ENCODE results near the gene NOS1AP. TPM values are rescaled to one million over a fixed set of nuclear protein-coding genes. Genes with fewer than 3 reads are reported as not detected.

NOS1AP gene
- total and polyA plus RNA-seq, 12 donors: 0.37 to 12.0 (median 3.1) TPM

DNA sequence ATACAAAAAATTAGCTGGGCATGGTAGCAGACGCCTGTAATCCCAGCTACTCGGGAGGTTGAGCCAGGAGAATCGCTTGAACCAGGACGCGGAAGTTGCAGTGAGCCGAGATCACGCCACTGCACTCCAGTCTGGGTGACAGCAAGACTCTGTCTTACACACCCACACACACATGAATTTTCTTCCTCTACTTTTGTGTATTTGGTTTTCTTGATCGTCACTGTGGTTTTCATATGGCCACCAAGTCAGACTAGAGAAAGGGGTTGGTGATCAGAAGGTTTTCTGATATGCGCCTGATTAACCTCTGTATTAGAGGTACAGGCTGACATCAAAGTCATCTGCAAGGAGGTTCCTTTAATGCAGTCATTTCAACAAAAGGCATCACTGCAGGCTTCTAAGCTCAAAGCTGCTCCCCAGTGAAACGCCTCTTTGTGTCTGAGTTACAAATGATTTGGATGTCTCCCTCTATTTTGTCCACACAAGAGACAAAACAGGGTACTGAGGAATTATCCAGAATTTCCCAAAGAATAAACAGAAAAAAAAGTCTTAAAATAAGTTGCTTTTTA, 331.4 kb downstream of the NOS1AP start:
- WGBS, 4 donors: 85 to 92% (median 87%) methylated on average over 10 of the region's 10 CpGs
- DNase-seq: no peak
- intact Hi-C loops (cut with DNase I): no loop called here
- H3K4me3 ChIP-seq: no peak overlapping the region
- no peaks in the 10 kb centered on the region for H3K4me1 ChIP-seq (replicated peaks in 1 of 2)
- no peak overlapping the region for H3K27ac ChIP-seq
- no peak for TF ChIP-seq POLR2A (IDR thresholded peaks at IDR 0.05)
- TF ChIP-seq, protein P1, sequence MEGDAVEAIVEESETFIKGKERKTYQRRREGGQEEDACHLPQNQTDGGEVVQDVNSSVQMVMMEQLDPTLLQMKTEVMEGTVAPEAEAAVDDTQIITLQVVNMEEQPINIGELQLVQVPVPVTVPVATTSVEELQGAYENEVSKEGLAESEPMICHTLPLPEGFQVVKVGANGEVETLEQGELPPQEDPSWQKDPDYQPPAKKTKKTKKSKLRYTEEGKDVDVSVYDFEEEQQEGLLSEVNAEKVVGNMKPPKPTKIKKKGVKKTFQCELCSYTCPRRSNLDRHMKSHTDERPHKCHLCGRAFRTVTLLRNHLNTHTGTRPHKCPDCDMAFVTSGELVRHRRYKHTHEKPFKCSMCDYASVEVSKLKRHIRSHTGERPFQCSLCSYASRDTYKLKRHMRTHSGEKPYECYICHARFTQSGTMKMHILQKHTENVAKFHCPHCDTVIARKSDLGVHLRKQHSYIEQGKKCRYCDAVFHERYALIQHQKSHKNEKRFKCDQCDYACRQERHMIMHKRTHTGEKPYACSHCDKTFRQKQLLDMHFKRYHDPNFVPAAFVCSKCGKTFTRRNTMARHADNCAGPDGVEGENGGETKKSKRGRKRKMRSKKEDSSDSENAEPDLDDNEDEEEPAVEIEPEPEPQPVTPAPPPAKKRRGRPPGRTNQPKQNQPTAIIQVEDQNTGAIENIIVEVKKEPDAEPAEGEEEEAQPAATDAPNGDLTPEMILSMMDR (IDR thresholded peaks at IDR 0.05): no peak
- H3K9me3 ChIP-seq (replicated peaks in 1 of 3): no peaks in the 10 kb centered on the region
- H3K36me3 ChIP-seq (replicated peaks in 1 of 2): no peaks in the 10 kb centered on the region
- H3K27me3 ChIP-seq: no peaks in the 10 kb centered on the region

DNA sequence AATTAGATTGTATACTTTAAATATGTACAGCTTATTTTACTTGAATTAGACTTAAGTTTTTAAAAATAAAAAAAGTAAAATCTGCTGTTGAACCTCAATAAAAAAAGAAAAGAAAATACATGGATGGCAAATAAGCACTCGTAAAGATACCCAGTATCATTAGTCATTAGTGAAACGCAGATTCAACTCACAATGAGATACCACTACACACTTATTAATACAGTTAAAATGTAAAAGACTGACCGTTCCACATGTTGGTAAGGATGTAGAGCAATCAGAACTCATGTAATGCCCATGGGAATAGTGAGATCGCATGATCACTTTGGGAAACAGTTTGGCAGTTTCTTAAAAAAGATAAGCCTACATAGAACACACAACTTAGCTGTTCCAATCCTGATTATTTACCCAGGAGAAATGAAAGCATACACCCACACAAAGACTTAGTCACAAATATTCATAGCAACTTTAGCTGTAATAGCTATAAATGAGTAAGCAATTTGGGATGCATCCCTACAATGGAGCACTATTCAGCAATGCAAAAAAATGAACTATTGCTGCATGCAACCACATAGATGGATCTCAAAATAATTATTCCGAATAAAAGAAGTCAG, 335.2 kb downstream of the NOS1AP start:
- DNase-seq: no peak
- 66 to 75% (median 70%) methylated on average over 5 of the region's 5 CpGs for WGBS, 4 donors
- no peak overlapping the region for H3K27ac ChIP-seq
- intact Hi-C loops (cut with DNase I): no loop called here
- no peak overlapping the region for H3K4me3 ChIP-seq
- H3K4me1 ChIP-seq (replicated peaks in 1 of 2): no peaks in the 10 kb centered on the region
- no peaks in the 10 kb centered on the region for H3K27me3 ChIP-seq
- TF ChIP-seq, protein P1 (IDR thresholded peaks at IDR 0.05): no peak
- TF ChIP-seq POLR2A (IDR thresholded peaks at IDR 0.05): no peak
- no peaks in the 10 kb centered on the region for H3K36me3 ChIP-seq (replicated peaks in 1 of 2)
- no peaks in the 10 kb centered on the region for H3K9me3 ChIP-seq (replicated peaks in 1 of 3)

DNA sequence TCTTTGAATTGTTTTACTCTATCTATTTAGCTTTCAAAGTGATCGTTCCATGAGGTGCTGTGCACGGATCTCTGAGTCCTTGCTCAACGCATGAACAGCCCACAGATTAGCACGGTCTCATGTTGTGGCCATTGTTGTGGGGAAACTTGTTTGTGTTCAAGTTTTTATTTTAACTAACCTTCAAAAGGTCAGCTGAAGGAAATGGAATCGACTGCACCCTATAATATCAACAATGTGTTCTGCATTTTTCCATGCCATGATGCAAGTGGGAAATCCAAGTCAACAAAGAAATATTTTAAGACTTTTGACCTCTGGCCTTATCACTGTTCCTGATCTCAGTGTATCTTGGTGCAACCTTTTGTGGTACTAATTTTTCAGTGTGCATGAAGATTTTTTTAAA, 336.3 kb downstream of the NOS1AP start:
- no peaks in the 10 kb centered on the region for H3K9me3 ChIP-seq (replicated peaks in 1 of 3)
- H3K36me3 ChIP-seq (replicated peaks in 1 of 2): no peaks in the 10 kb centered on the region
- TF ChIP-seq, protein P1 (IDR thresholded peaks at IDR 0.05): no peak
- no peak for TF ChIP-seq POLR2A (IDR thresholded peaks at IDR 0.05)
- no peaks in the 10 kb centered on the region for H3K27me3 ChIP-seq
- WGBS, 4 donors: 64 to 75% (median 69%) methylated on average over 5 of the region's 5 CpGs
- no peaks in the 10 kb centered on the region for H3K4me1 ChIP-seq (replicated peaks in 1 of 2)
- intact Hi-C loops (cut with DNase I): no loop called here
- H3K27ac ChIP-seq: no peak overlapping the region
- no peak overlapping the region for H3K4me3 ChIP-seq
- no peak for DNase-seq

DNA sequence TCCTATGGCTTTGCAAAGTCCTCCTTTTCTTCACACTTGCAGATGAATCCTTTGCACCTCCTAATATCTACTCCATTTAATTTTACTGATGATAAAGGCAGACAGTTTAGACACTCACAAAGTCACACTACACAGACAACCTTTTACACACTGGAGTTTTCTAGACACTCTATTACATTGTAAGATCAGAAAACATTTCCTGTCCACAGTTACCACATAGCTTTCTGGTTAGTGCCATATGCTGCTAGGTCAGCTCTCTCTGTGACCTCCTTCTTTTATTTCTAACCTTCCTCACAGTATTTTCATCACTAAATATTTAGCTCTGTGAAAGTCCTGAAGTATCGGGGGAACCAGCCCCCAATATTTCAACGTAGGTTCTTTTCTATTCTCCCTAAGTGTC, 337.3 kb downstream of the NOS1AP start:
- Histone ChIP-seq H3K9me3 (replicated peaks in 1 of 3) (no peaks in the 10 kb centered on the region), H3K36me3 (replicated peaks in 1 of 2) (no peaks in the 10 kb centered on the region), H3K27ac (no peak overlapping the region), H3K4me1 (replicated peaks in 1 of 2) (no peaks in the 10 kb centered on the region), H3K4me3 (no peak overlapping the region), H3K27me3 (no peaks in the 10 kb centered on the region)
- 80 to 93% (median 89%) methylated on average over 2 of the region's 2 CpGs for WGBS, 4 donors
- intact Hi-C loops (cut with DNase I): no loop called here
- DNase-seq: no peak
- TF ChIP-seq, protein P1 (IDR thresholded peaks at IDR 0.05): no peak
